Tibial nerve (tissue), 3 donors: ENCODE measurements around the gene BICD1.

Experiments
- POLR2A ChIP-seq, 2 donors: fragments of 450-650 bp; IDR thresholded peaks; one replicate each; pipeline ENCODE4 v1.6.1; 2017; ENCODE audit warnings: antibody characterized with exemption in 2 of 2, mild to moderate bottlenecking in 2 of 2, moderate library complexity in 2 of 2
- TF ChIP-seq, protein P1 (sequence below), 5 experiments: fragments of 200-600 bp in 3 of 5; fragments of 450-650 bp in 2 of 5; sonication (generic) in 3 of 5; IDR thresholded peaks; one replicate each; pipeline ENCODE4 v1.5.1; 2016 to 2019; ENCODE audit warnings: antibody characterized with exemption in 5 of 5, mild to moderate bottlenecking in 3 of 5, moderate library complexity in 2 of 5

DNA sequence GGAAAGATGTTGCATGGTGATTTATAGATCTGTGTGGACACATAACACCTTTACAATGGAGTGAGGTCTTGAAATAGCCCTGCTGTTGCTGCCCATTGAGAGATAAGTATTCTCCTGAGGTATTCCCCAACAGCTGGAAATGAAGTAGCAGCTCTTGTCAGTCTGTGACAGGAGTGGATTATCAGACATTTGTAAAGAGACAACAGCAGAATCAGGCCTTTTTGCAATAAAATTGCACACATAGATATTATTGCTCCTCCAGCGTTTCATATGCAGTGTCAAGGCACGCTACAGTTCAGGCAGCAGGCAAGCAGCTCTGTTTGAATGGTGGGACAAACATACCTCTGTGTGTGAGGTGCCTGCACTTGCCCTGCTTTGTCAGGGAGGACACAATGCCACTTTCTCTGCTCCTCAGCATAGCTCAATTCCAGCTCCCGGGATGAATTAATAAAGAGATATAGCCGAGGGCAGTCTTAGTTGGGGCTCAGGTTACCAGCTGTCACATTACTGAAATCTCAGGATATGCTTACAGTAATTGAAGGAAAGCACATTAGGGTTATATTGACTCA is 49.4 kb downstream of the BICD1 start:
- TF ChIP-seq, protein P1, sequence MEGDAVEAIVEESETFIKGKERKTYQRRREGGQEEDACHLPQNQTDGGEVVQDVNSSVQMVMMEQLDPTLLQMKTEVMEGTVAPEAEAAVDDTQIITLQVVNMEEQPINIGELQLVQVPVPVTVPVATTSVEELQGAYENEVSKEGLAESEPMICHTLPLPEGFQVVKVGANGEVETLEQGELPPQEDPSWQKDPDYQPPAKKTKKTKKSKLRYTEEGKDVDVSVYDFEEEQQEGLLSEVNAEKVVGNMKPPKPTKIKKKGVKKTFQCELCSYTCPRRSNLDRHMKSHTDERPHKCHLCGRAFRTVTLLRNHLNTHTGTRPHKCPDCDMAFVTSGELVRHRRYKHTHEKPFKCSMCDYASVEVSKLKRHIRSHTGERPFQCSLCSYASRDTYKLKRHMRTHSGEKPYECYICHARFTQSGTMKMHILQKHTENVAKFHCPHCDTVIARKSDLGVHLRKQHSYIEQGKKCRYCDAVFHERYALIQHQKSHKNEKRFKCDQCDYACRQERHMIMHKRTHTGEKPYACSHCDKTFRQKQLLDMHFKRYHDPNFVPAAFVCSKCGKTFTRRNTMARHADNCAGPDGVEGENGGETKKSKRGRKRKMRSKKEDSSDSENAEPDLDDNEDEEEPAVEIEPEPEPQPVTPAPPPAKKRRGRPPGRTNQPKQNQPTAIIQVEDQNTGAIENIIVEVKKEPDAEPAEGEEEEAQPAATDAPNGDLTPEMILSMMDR (IDR thresholded peaks at IDR 0.05), result no peak
- TF ChIP-seq POLR2A (IDR thresholded peaks at IDR 0.05), result no peak
